ENCODE measurements around the gene CCPG1. TPM values are rescaled to one million over a fixed set of nuclear protein-coding genes. Genes with fewer than 3 reads are reported as not detected.

Gene CCPG1
- total RNA-seq, 1 donor from 2014 or later, result 83.3 TPM

GRCh38 chr15:55389264-55389607, 18.9 kb downstream of the CCPG1 start:
- intact Hi-C loops (cut with DNase I), result no loop called here
- DNase-seq (ENCODE audit: low spot score), result no peak

GRCh38 chr15:55387027-55387426, 21.1 kb downstream of the CCPG1 start:
- DNase-seq (ENCODE audit: low spot score), result no peak
- intact Hi-C loops (cut with DNase I), result no loop called here

GRCh38 chr15:55383687-55384086, 24.5 kb downstream of the CCPG1 start:
- DNase-seq (ENCODE audit: low spot score), result no peak
- intact Hi-C loops (cut with DNase I), result no loop called here

- intact Hi-C loops (cut with DNase I), result no loop called here
- DNase-seq (ENCODE audit: low spot score), result no peak
Observed at GRCh38 chr15:55381595-55381994, 26.6 kb downstream of the CCPG1 start.

GRCh38 chr15:55379095-55379494, 29.1 kb downstream of the CCPG1 start:
- intact Hi-C loops (cut with DNase I), result no loop called here
- no peak for DNase-seq (ENCODE audit: low spot score)

- no peak for DNase-seq (ENCODE audit: low spot score)
- intact Hi-C loops (cut with DNase I), result no loop called here
Observed at GRCh38 chr15:55372701-55373440, 35.3 kb downstream of the CCPG1 start.

- DNase-seq (ENCODE audit: low spot score), result no peak
- intact Hi-C loops (cut with DNase I), result no loop called here
Observed at GRCh38 chr15:55366981-55367380, 41.2 kb downstream of the CCPG1 start.

- intact Hi-C loops (cut with DNase I), result no loop called here
- no peak for DNase-seq (ENCODE audit: low spot score)
Observed at GRCh38 chr15:55362641-55363040, 45.5 kb downstream of the CCPG1 start.

- intact Hi-C loops (cut with DNase I), result no loop called here
Observed at GRCh38 chr15:55361048-55361447, 47.1 kb downstream of the CCPG1 start.

GRCh38 chr15:55360256-55360655, 47.9 kb downstream of the CCPG1 start:
- no peak for DNase-seq (ENCODE audit: low spot score)
- intact Hi-C loops (cut with DNase I), result no loop called here

More at GRCh38 chr15:55361048-55361447, 47.1 kb downstream of the CCPG1 start:
- DNase-seq (ENCODE audit: low spot score), result no peak

- DNase-seq (ENCODE audit: low spot score), result no peak
- intact Hi-C loops (cut with DNase I), result no loop called here
Observed at GRCh38 chr15:55358471-55358870, 49.7 kb downstream of the CCPG1 start.

- intact Hi-C loops (cut with DNase I), result no loop called here
- no peak for DNase-seq (ENCODE audit: low spot score)
Observed at GRCh38 chr15:55357774-55358173, 50.4 kb downstream of the CCPG1 start.

GRCh38 chr15:55356985-55357585, 51.1 kb downstream of the CCPG1 start:
- intact Hi-C loops (cut with DNase I), result no loop called here
- no peak for DNase-seq (ENCODE audit: low spot score)

GRCh38 chr15:55353025-55353424, 55.1 kb downstream of the CCPG1 start:
- DNase-seq (ENCODE audit: low spot score), result no peak
- intact Hi-C loops (cut with DNase I), result no loop called here

GRCh38 chr15:55349282-55349681, 58.9 kb downstream of the CCPG1 start:
- intact Hi-C loops (cut with DNase I), result no loop called here
- DNase-seq (ENCODE audit: low spot score), result no peak

GRCh38 chr15:55348281-55348778, 59.8 kb downstream of the CCPG1 start:
- DNase-seq (ENCODE audit: low spot score), result no peak
- intact Hi-C loops (cut with DNase I), result no loop called here

GRCh38 chr15:55344206-55344605, 64.0 kb downstream of the CCPG1 start:
- intact Hi-C loops (cut with DNase I), result no loop called here
- no peak for DNase-seq (ENCODE audit: low spot score)

GRCh38 chr15:55343168-55343567, 65.0 kb downstream of the CCPG1 start:
- intact Hi-C loops (cut with DNase I), result no loop called here
- no peak for DNase-seq (ENCODE audit: low spot score)

GRCh38 chr15:55337160-55337559, 71.0 kb downstream of the CCPG1 start:
- intact Hi-C loops (cut with DNase I), result no loop called here
- no peak for DNase-seq (ENCODE audit: low spot score)

GRCh38 chr15:55334997-55335396, 73.2 kb downstream of the CCPG1 start:
- intact Hi-C loops (cut with DNase I), result no loop called here
- DNase-seq (ENCODE audit: low spot score), result no peak

- intact Hi-C loops (cut with DNase I), result no loop called here
- no peak for DNase-seq (ENCODE audit: low spot score)
Observed at GRCh38 chr15:55334371-55334770, 73.8 kb downstream of the CCPG1 start.

All from cardiac septum (tissue), 1 donor.